ENCODE results near the gene PADI1. TPM values are rescaled to one million over a fixed set of nuclear protein-coding genes. Genes with fewer than 3 reads are reported as not detected.

The PADI1 gene
- total RNA-seq, 1 experiment from 2014 or later: 0.24 TPM

- no peak overlapping the region for H3T11ph ChIP-seq (ENCODE audit: low read length)
- H3K27me3 ChIP-seq (ENCODE audit: insufficient read depth, low read length): no peaks in the 10 kb centered on the region
Observed at GRCh38 chr1:17295292-17295691, 90.4 kb downstream of the PADI1 start.

More at GRCh38 chr1:17295292-17295691, 90.4 kb downstream of the PADI1 start:
- H4K91ac ChIP-seq (ENCODE audit: insufficient read length, low read depth, low read length): no peak overlapping the region
- H2BK120ac ChIP-seq (ENCODE audit: low read depth, low read length, poor library complexity, severe bottlenecking): no peak overlapping the region
- no peaks in the 10 kb centered on the region for H3K4me1 ChIP-seq (ENCODE audit: insufficient read depth, low read length)
- H3K36me3 Mint-ChIP-seq (ENCODE audit: insufficient read depth in 1 of 3, low read depth in 3 of 3): no peaks in the 10 kb centered on the region
- H3K4me3 Mint-ChIP-seq: no peak overlapping the region
- H2BK5ac ChIP-seq (ENCODE audit: insufficient read length, low read length): no peak overlapping the region
- H3K56ac ChIP-seq (ENCODE audit: insufficient read length, low read depth, low read length): no peak overlapping the region
- H2AFZ ChIP-seq (ENCODE audit: low read length): no peak overlapping the region
- DNase-seq: no peak
- H3K27me3 Mint-ChIP-seq (ENCODE audit: low read depth): peaks cover 1% of the 10 kb centered on the region; the same call in 1 of the 2 replicates
- no peaks in the 10 kb centered on the region for H3K4me1 Mint-ChIP-seq
- no peak overlapping the region for H3K18ac ChIP-seq (ENCODE audit: insufficient read length, low read depth, low read length)
- no peaks in the 10 kb centered on the region for H3K23me2 ChIP-seq (ENCODE audit: insufficient read length, low read depth, low read length, poor library complexity, severe bottlenecking)
- H3K79me2 ChIP-seq (ENCODE audit: insufficient read depth, low read length): no peaks in the 10 kb centered on the region
- no peaks in the 10 kb centered on the region for H3K79me1 ChIP-seq (ENCODE audit: insufficient read depth, low read depth, low read length, poor library complexity, severe bottlenecking)
- no peak overlapping the region for H3K14ac ChIP-seq (ENCODE audit: insufficient read depth, low read length)
- H2BK12ac ChIP-seq (ENCODE audit: insufficient read length, low read depth, low read length): no peak overlapping the region
- no peak overlapping the region for H2AK5ac ChIP-seq (ENCODE audit: insufficient read length, low read length)
- no peak overlapping the region for H3K9ac ChIP-seq (ENCODE audit: extremely low read depth, insufficient read length, low read length)
- TF ChIP-seq CTCF (conservative IDR thresholded peaks at IDR 0.05): no peak
- H4K20me1 ChIP-seq (ENCODE audit: control insufficient read depth, insufficient read depth, insufficient read length): no peaks in the 10 kb centered on the region
- H3K27ac ChIP-seq (ENCODE audit: insufficient read length, low read depth, low read length): no peak overlapping the region
- H4K5ac ChIP-seq (ENCODE audit: insufficient read length, low read depth, low read length): no peak overlapping the region
- no peak overlapping the region for H2BK20ac ChIP-seq (ENCODE audit: low read depth, low read length, poor library complexity, severe bottlenecking)
- H2BK15ac ChIP-seq (ENCODE audit: low read depth, low read length): no peak overlapping the region
- H3K4ac ChIP-seq (ENCODE audit: low read depth, low read length): no peak overlapping the region
- no peak overlapping the region for H3K27ac Mint-ChIP-seq
- H3K9me3 ChIP-seq (ENCODE audit: control insufficient read depth, low read depth, low read length): no peaks in the 10 kb centered on the region
- H3K4me2 ChIP-seq (ENCODE audit: insufficient read depth, insufficient read length, low read length): no peak overlapping the region
- H4K8ac ChIP-seq (replicated peaks; ENCODE audit: insufficient read length, low read depth, low read length): no peak overlapping the region
- no peak overlapping the region for H3K23ac ChIP-seq (ENCODE audit: insufficient read length, low read depth, low read length)
- 0 out of 5 replicates have a peak, but pooled peaks cover 0 to 2% of the 10 kb centered on the region in 2 experiments for H3K9me3 Mint-ChIP-seq
- no CpG with 5 or more reads among the region's 4 CpGs for WGBS (ENCODE audit: extremely low coverage, insufficient read length, low lambda C conversion rate)

Small RNA genes within 50 kb of the gene (microRNA-seq; reads per million reads assigned to microRNA genes)
- not detected for gene MIR3972 (ENCODE audit: borderline microRNAs expressed)

Other genes with a start within 250 kb of the PADI1 start
- 146 and 152 TPM in 2 replicates for gene MFAP2, start 224.5 kb upstream of the PADI1 start, total RNA-seq (2021)
- gene ATP13A2, start 193.2 kb upstream of the PADI1 start, total RNA-seq (2021): 53.6 and 62.0 TPM in 2 replicates
- gene SDHB, start 151.1 kb upstream of the PADI1 start, total RNA-seq (2021): 76.7 and 77.5 TPM in 2 replicates
- gene PADI2, start 85.7 kb upstream of the PADI1 start, total RNA-seq (2021): 3.0 and 3.9 TPM in 2 replicates
- 2.4 and 2.5 TPM in 2 replicates for gene PADI3, start 44.0 kb downstream of the PADI1 start, total RNA-seq (2021)
- 0.13 and 0.18 TPM in 2 replicates for gene PADI4, start 103.1 kb downstream of the PADI1 start, total RNA-seq (2021)
- gene PADI6, start 167.1 kb downstream of the PADI1 start, total RNA-seq (2021): not detected in 2 replicates
- gene RCC2, start 234.5 kb downstream of the PADI1 start, total RNA-seq (2021): 473 and 474 TPM in 2 replicates

Measured in H9 (cell line).